ENCODE data around the gene CCDC33. TPM values are rescaled to one million over a fixed set of nuclear protein-coding genes. Genes with fewer than 3 reads are reported as not detected.

Gene CCDC33
- total and polyA plus RNA-seq, 10 of the 15 experiments (the other 5 are each of a cell fraction or from before 2014, with no cell fraction given) = 0.57 to 5.8 (median 4.3) TPM

- SMC1A ChIA-PET (ENCODE audit: uncharacterized antibody, unreplicated experiment) = interaction anchor here (1.2 to 21.3 kb wide), 5 partner anchors 9 to 395 kb away, joined by 3 to 544 read pairs (median 3); partner anchors contain the start of gene SEMA7A
- FAIRE-seq (no peak), ATAC-seq (no peak), DNase-seq (ENCODE audit: low read depth, low spot score) (no peak)
- Histone ChIP-seq H3K9ac (ENCODE audit: control insufficient read depth, insufficient read depth, low read length) (no peak overlapping the region; the same call in 1 of the 2 replicates), H3K4me1 (ENCODE audit: control insufficient read depth, insufficient read depth, low read length) (peaks cover 26% of the 10 kb centered on the region), H3K36me3 (ENCODE audit: control insufficient read depth in 2 of 2, insufficient read depth in 2 of 2, low read length in 1 of 2) (no peaks in the 10 kb centered on the region), H3K79me2 (ENCODE audit: control insufficient read depth, insufficient read depth, low read length) (no peaks in the 10 kb centered on the region; the same call in 1 of the 2 replicates), H2AFZ (ENCODE audit: control insufficient read depth, low read depth, low read length) (peak overlapping the region; percentile 39), H3K9me3 (replicated peaks; ENCODE audit: control insufficient read depth, insufficient read depth, low read length) (no peaks in the 10 kb centered on the region), H4K20me1 (ENCODE audit: control insufficient read depth, insufficient read depth) (no peaks in the 10 kb centered on the region), H3K4me3 (peak overlapping the region; percentile 69; the same call in 1 of the 2 replicates), H3K27ac (ENCODE audit: control insufficient read depth, insufficient read depth) (no peak overlapping the region), H3K4me2 (ENCODE audit: control insufficient read depth, insufficient read depth) (peak overlapping the region; percentile 82; the same call in 1 of the 2 replicates), H3K27me3 (replicated peaks in 1 of 2; ENCODE audit: control insufficient read depth in 2 of 2, insufficient read depth in 2 of 2, low read length in 1 of 2) (no peaks in the 10 kb centered on the region; a peak in 2 of 4 replicates)
- intact Hi-C loops (cut with micrococcal nuclease; ENCODE audit: unreplicated experiment) = loop anchor here (1.0 kb wide), 1 partner anchor 259 kb away; no protein-coding TSS in a partner anchor
- WGBS (ENCODE audit: insufficient coverage, insufficient replicate concordance, low lambda C conversion rate, missing lambda C conversion rate) = 49% methylated on average over 13 of the region's 13 CpGs
- no TSS peak for BruUV-seq (replicated peaks)
- POLR2A ChIA-PET = interaction anchor here (0.8 kb wide), 1 partner anchor 65 kb away, joined by 3 read pairs; no protein-coding TSS in a partner anchor
- CTCF ChIA-PET = interaction anchor here (0.6 to 21.7 kb wide), 16 partner anchors 28 to 398 kb away, joined by 3 to 655 read pairs (median 4); partner anchors contain the start of gene SEMA7A
- in situ Hi-C loops (cut with MboI) = no loop called here
- RAD21 ChIA-PET (ENCODE audit: unreplicated experiment) = interaction anchor here (1.3 to 2.9 kb wide), 4 partner anchors 11 to 396 kb away, joined by 3 to 16 read pairs (median 4); no protein-coding TSS in a partner anchor
- TF ChIP-seq, protein P1, sequence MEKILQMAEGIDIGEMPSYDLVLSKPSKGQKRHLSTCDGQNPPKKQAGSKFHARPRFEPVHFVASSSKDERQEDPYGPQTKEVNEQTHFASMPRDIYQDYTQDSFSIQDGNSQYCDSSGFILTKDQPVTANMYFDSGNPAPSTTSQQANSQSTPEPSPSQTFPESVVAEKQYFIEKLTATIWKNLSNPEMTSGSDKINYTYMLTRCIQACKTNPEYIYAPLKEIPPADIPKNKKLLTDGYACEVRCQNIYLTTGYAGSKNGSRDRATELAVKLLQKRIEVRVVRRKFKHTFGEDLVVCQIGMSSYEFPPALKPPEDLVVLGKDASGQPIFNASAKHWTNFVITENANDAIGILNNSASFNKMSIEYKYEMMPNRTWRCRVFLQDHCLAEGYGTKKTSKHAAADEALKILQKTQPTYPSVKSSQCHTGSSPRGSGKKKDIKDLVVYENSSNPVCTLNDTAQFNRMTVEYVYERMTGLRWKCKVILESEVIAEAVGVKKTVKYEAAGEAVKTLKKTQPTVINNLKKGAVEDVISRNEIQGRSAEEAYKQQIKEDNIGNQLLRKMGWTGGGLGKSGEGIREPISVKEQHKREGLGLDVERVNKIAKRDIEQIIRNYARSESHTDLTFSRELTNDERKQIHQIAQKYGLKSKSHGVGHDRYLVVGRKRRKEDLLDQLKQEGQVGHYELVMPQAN (conservative IDR thresholded peaks at IDR 0.05) = no peak
- TF ChIP-seq IRF3 (IDR thresholded peaks at IDR 0.05) (no peak), NRF1 (conservative IDR thresholded peaks at IDR 0.05; ENCODE audit: low read depth, low read length) (no peak), MXI1 (IDR thresholded peaks at IDR 0.05; ENCODE audit: low read depth, low read length) (no peak), CBX3 (IDR thresholded peaks at IDR 0.05; ENCODE audit: borderline replicate concordance, low read depth) (no peak), TCF3 (IDR thresholded peaks at IDR 0.05; ENCODE audit: borderline replicate concordance, insufficient read depth, low read depth, low read length) (no peak), MYB (IDR thresholded peaks at IDR 0.05; ENCODE audit: borderline replicate concordance, low read depth, low read length) (no peak), POLR2AphosphoS2 (IDR thresholded peaks at IDR 0.05; ENCODE audit: low read depth, low read length) (no peak), WRNIP1 (IDR thresholded peaks at IDR 0.05; ENCODE audit: borderline replicate concordance, low read depth, low read length) (no peak), GATAD2B (conservative IDR thresholded peaks at IDR 0.05; ENCODE audit: low read depth) (no peak), HDGF (IDR thresholded peaks at IDR 0.05) (no peak), KAT2A (conservative IDR thresholded peaks at IDR 0.05; ENCODE audit: control insufficient read depth, low read depth, low read length) (no peak)
- TF ChIP-seq, protein P2, sequence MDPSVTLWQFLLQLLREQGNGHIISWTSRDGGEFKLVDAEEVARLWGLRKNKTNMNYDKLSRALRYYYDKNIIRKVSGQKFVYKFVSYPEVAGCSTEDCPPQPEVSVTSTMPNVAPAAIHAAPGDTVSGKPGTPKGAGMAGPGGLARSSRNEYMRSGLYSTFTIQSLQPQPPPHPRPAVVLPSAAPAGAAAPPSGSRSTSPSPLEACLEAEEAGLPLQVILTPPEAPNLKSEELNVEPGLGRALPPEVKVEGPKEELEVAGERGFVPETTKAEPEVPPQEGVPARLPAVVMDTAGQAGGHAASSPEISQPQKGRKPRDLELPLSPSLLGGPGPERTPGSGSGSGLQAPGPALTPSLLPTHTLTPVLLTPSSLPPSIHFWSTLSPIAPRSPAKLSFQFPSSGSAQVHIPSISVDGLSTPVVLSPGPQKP (IDR thresholded peaks at IDR 0.05; ENCODE audit: low read depth, low read length) = no peak
- TF ChIP-seq, protein P3, sequence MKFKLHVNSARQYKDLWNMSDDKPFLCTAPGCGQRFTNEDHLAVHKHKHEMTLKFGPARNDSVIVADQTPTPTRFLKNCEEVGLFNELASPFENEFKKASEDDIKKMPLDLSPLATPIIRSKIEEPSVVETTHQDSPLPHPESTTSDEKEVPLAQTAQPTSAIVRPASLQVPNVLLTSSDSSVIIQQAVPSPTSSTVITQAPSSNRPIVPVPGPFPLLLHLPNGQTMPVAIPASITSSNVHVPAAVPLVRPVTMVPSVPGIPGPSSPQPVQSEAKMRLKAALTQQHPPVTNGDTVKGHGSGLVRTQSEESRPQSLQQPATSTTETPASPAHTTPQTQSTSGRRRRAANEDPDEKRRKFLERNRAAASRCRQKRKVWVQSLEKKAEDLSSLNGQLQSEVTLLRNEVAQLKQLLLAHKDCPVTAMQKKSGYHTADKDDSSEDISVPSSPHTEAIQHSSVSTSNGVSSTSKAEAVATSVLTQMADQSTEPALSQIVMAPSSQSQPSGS (IDR thresholded peaks at IDR 0.05; ENCODE audit: low read length) = no peak
Observed at GRCh38 chr15:74373056-74373650, 137.0 kb downstream of the CCDC33 start.

Measured in GM12878 (cell line).